T-cell (primary cell): ENCODE data around the gene TBC1D22A. TPM values are rescaled to one million over a fixed set of nuclear protein-coding genes. Genes with fewer than 3 reads are reported as not detected.

Experiments
- ATAC-seq, 4 experiments: fragments of 200-7000 bp in 3 of 4; fragments of 150-1000 bp in 1 of 4; cut with Tn5 transposase; replicated peaks in 1 of 4; 1 replicate in 3 of 4; 2 replicates in 1 of 4; pipeline ENCODE4 v1.10.0; 2021; ENCODE audit warnings: moderate library complexity in 3 of 4, mild to moderate bottlenecking in 2 of 4, moderate number of reproducible peaks in 1 of 4
- CTCF ChIA-PET, 2 donors: fragments of 300-600 bp; sonication (Branson Sonifier 250); formaldehyde crosslinking; loops; one replicate each; lab custom pipeline; 2022; ENCODE audit warnings: antibody characterized with exemption in 2 of 2; lab: Charles Lee
- POLR2A ChIA-PET, 2 donors: fragments of 300-600 bp; sonication (Branson Sonifier 250); formaldehyde crosslinking; loops; one replicate each; lab custom pipeline; 2022; ENCODE audit warnings: antibody characterized with exemption in 2 of 2; lab: Charles Lee
- DNase-seq, 35 experiments: peaks; one replicate each; pipeline versions ENCODE4 v3.0.0 to v3.0.0-alpha.2; 2013 to 2023
- H3K27ac ChIP-seq: one replicate; pipeline ENCODE4 v1.5.1; 2013; ENCODE audit warnings: low read length
- H3K27me3 ChIP-seq, 2 experiments: replicated peaks in 1 of 2; 1 replicate in 1 of 2; 2 replicates in 1 of 2; pipeline versions ENCODE4 v1.6.1 to v1.7.0; 2013; ENCODE audit warnings: low read length in 1 of 2, mixed read lengths in 1 of 2; ENCODE audit not compliant: control insufficient read depth in 2 of 2, insufficient read depth in 2 of 2; ENCODE audit errors: extremely low read depth in 1 of 2
- H3K36me3 ChIP-seq, 2 donors: 1 replicate in 1 of 2; 2 replicates in 1 of 2; pipeline versions ENCODE4 v1.6.1 to v1.7.0; 2013; ENCODE audit warnings: low read length in 1 of 2; ENCODE audit not compliant: control insufficient read depth in 2 of 2, insufficient read depth in 1 of 2; ENCODE audit errors: extremely low read depth in 1 of 2
- H3K4me1 ChIP-seq, 2 experiments: 1 replicate in 1 of 2; 2 replicates in 1 of 2; pipeline versions ENCODE4 v1.6.1 to v1.7.0; 2013; ENCODE audit warnings: low read length in 2 of 2, mixed read lengths in 1 of 2; ENCODE audit not compliant: insufficient read depth in 2 of 2, control insufficient read depth in 1 of 2; ENCODE audit errors: extremely low read depth in 1 of 2
- H3K4me3 ChIP-seq, 2 donors: 1 replicate in 1 of 2; 2 replicates in 1 of 2; pipeline versions ENCODE4 v1.5.1 to v1.7.0; 2013; ENCODE audit warnings: mild to moderate bottlenecking in 2 of 2, low read length in 1 of 2, moderate library complexity in 1 of 2; ENCODE audit not compliant: control insufficient read depth in 1 of 2; ENCODE audit errors: extremely low read depth in 1 of 2
- H3K9me3 ChIP-seq: 2 replicates; pipeline ENCODE4 v1.7.0; 2013
- H3K27ac Mint-ChIP-seq, 2 donors: one replicate each; pipeline ENCODE4 v1.8.0; 2020 to 2021; ENCODE audit warnings: mild to moderate bottlenecking in 2 of 2, mixed read lengths in 2 of 2
- H3K27me3 Mint-ChIP-seq, 2 donors: one replicate each; pipeline ENCODE4 v1.8.0; 2021 to 2022; ENCODE audit warnings: mixed read lengths in 2 of 2
- H3K36me3 Mint-ChIP-seq: one replicate; pipeline ENCODE4 v1.8.0; 2021; ENCODE audit warnings: mixed read lengths
- H3K4me1 Mint-ChIP-seq, 3 donors: one replicate each; pipeline ENCODE4 v1.8.0; 2020 to 2022; ENCODE audit warnings: mixed read lengths in 3 of 3, mild to moderate bottlenecking in 1 of 3
- H3K4me3 Mint-ChIP-seq, 3 donors: one replicate each; pipeline ENCODE4 v1.8.0; 2020 to 2022; ENCODE audit warnings: mild to moderate bottlenecking in 3 of 3, mixed read lengths in 3 of 3, moderate library complexity in 3 of 3
- H3K9me3 Mint-ChIP-seq, 3 donors: one replicate each; pipeline ENCODE4 v1.8.0; 2020 to 2022; ENCODE audit warnings: mixed read lengths in 3 of 3
- WGBS: methylation state at CpG from one replicate; pipeline ENCODE4 v1.1.5; 2013; ENCODE audit warnings: missing lambda C conversion rate; ENCODE audit not compliant: insufficient coverage; 5-methylcytosine and 5-hydroxymethylcytosine counted together
- total RNA-seq, 35 experiments: library from RNA in 6 of 35; stranded (reverse) in 6 of 35; fragments of 120-200 nt in 1 of 35; gene quantifications; one replicate each; pipeline versions ENCODE4 v1.2.1 to v1.2.4 and lab custom pipeline; 2013 to 2026

The TBC1D22A gene
- total RNA-seq, 5 donors from 2014 or later (not counting 1 experiment from before 2014, with no cell fraction given): 38.3 to 67.8 (median 57.7) TPM

DNA sequence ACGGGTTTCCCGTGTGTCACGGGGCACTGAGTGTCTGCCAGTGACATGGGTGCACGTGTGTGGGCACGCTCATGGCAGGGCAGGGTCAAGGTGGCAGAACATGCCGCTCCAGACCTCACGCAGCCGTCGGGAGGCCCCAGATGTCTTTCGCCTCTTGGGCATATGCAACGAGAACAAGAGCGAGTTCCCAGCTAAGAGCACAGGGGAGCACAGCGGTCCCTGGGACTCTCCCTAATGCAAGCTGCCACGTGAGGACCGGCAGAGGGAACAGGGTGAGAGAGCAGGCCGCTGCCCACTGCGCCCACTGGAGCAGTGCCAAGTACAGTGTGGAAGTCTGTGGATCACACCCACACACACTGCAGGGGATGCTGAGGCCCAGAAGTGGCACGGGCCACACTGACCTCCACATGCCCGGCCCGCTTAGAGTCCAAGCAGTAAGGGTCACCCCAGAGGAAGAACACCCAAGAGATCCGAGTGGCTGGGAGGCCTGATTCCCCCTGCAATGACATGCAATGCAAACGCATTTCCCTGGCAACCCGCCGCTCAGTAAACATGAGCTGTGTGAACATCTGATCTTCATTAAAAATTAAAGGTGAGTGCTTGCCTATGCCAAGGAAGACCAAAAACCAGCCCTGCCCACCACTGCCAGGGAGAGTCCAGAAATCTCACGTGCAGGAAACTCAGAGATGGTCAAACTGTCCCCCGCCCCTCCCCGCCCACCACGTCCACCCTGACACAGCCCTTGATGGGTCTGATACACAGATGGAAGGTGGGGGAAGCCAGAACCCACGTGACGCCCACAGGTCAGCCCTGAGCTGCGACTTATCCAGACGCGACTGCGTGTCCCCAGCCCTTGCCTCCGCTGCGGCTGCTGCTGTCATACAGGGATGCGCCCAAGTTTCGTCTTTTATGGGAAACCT lies 36.1 kb upstream of the TBC1D22A start:
- ChIA-PET CTCF (interaction anchor here in 1 of 2 donors (0.6 kb wide), 1 partner anchor 102 kb away, joined by 3 read pairs; no protein-coding TSS in a partner anchor), POLR2A (interaction anchor here in 1 of 2 donors (0.6 kb wide), 1 partner anchor 37 kb away, joined by 3 read pairs; no protein-coding TSS in a partner anchor)
- H3K4me3 Mint-ChIP-seq: no peak overlapping the region
- Histone ChIP-seq H3K9me3 (no peaks in the 10 kb centered on the region), H3K27me3 (no peaks in the 10 kb centered on the region), H3K27ac (no peak overlapping the region), H3K36me3 (peaks cover 15 to 55% of the 10 kb centered on the region in 2 donors), H3K4me1 (peaks cover 5 to 46% of the 10 kb centered on the region in 2 experiments), H3K4me3 (no peak overlapping the region)
- 93% methylated on average over 29 of the region's 38 CpGs for WGBS
- DNase-seq: no peak
- ATAC-seq: no peak
- H3K27ac Mint-ChIP-seq: no peak overlapping the region
- H3K9me3 Mint-ChIP-seq: no peaks in the 10 kb centered on the region
- peaks cover 21% of the 10 kb centered on the region for H3K36me3 Mint-ChIP-seq
- no peaks in the 10 kb centered on the region for H3K27me3 Mint-ChIP-seq
- peaks cover 38 to 65% (median 62%) of the 10 kb centered on the region in 3 donors for H3K4me1 Mint-ChIP-seq

DNA sequence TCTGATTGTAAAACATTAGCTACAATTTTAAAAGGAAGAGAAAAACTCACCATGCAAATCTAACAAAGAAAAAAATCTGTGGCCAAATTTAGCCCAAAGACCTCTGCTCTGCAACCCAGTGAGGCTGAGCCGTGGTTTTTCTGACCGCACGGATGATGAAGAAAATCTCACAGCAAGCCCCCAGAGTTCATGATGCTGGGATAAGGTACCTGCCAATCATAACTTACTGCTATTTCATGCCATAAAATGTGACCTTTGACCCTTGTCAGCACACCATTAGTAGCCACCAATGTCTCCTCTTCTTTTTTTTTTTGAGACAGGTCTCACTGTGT lies 35.5 kb upstream of the TBC1D22A start:
- Mint-ChIP-seq H3K27ac (no peak overlapping the region), H3K27me3 (no peaks in the 10 kb centered on the region), H3K4me3 (no peak overlapping the region), H3K9me3 (no peaks in the 10 kb centered on the region), H3K36me3 (peaks cover 27% of the 10 kb centered on the region), H3K4me1 (peaks cover 44 to 67% (median 65%) of the 10 kb centered on the region in 3 donors)
- peaks cover 5 to 47% of the 10 kb centered on the region in 2 experiments for H3K4me1 ChIP-seq
- H3K27me3 ChIP-seq: no peaks in the 10 kb centered on the region
- WGBS: 93% methylated on average over 3 of the region's 3 CpGs
- ATAC-seq (no peak), DNase-seq (no peak)
- H3K36me3 ChIP-seq: peaks cover 19 to 55% of the 10 kb centered on the region in 2 donors
- H3K27ac ChIP-seq: no peak overlapping the region
- H3K4me3 ChIP-seq: no peak overlapping the region
- POLR2A ChIA-PET: interaction anchor here in 1 of 2 donors (0.6 kb wide), 1 partner anchor 36 kb away, joined by 3 read pairs; no protein-coding TSS in a partner anchor
- CTCF ChIA-PET: interaction anchor here in 1 of 2 donors (0.6 kb wide), 1 partner anchor 103 kb away, joined by 3 read pairs; no protein-coding TSS in a partner anchor
- no peaks in the 10 kb centered on the region for H3K9me3 ChIP-seq

DNA sequence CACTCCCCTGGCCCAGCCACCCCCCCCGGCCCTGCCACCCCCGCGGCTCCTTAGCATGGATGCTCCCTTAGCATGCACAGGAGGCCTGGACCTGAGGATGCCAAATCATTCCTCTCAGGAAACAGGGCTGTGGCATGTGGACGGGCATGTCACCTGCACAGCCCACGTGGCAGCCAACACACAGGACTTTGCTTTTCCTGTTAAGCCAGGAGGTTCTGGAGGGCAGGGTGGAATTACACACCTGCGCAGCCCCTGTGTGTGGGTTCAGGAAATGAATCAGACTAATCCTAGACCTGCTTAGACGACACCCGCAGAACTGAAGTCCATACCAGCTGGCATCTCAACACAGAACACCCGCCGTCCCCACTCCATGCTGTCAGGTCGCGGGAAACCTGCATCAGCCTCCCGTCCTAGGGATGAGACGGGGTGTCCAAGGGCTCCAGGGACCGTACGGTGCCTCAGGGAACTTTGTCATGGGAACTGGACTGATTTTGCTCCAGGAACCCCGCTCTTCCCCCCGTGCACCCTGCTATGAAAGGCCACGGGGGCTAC lies 34.6 kb upstream of the TBC1D22A start:
- no peak overlapping the region for H3K27ac Mint-ChIP-seq
- no peak overlapping the region for H3K27ac ChIP-seq
- H3K4me3 ChIP-seq: no peak overlapping the region
- ATAC-seq (no peak), DNase-seq (no peak)
- no peak overlapping the region for H3K4me3 Mint-ChIP-seq
- POLR2A ChIA-PET: no interaction called here
- CTCF ChIA-PET: no interaction called here
- no peaks in the 10 kb centered on the region for H3K27me3 ChIP-seq
- H3K9me3 Mint-ChIP-seq: no peaks in the 10 kb centered on the region
- H3K36me3 ChIP-seq: peaks cover 19 to 51% of the 10 kb centered on the region in 2 donors
- peaks cover 8 to 55% of the 10 kb centered on the region in 2 experiments for H3K4me1 ChIP-seq
- 83% methylated on average over 16 of the region's 19 CpGs for WGBS
- no peaks in the 10 kb centered on the region for H3K27me3 Mint-ChIP-seq
- no peaks in the 10 kb centered on the region for H3K9me3 ChIP-seq
- H3K4me1 Mint-ChIP-seq: peaks cover 41 to 72% (median 69%) of the 10 kb centered on the region in 3 donors
- peaks cover 31% of the 10 kb centered on the region for H3K36me3 Mint-ChIP-seq

DNA sequence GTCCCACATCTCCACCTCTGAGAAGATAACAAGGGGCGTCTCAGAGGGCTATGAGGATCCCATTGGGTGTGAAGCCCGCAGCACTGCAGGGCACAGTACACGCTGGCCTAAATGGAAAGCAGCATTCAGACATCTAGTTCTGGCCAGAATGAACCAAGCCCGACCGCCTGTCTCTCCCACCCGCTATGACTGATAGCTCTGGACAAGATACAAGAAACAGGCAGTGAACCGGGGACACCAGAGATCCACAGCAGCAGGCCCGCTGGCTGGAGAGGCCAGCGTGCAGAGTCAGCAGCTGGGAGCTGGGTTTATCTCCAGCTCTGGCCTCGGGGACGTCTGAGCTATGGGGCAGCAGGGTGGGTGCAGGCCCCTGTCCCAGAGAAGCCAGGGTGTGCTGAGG lies 34.0 kb upstream of the TBC1D22A start:
- Mint-ChIP-seq H3K4me3 (no peak overlapping the region), H3K27ac (no peak overlapping the region), H3K9me3 (no peaks in the 10 kb centered on the region), H3K36me3 (peaks cover 31% of the 10 kb centered on the region), H3K27me3 (no peaks in the 10 kb centered on the region), H3K4me1 (peaks cover 40 to 69% (median 68%) of the 10 kb centered on the region in 3 donors)
- no peak for DNase-seq
- CTCF ChIA-PET: interaction anchor here in 1 of 2 donors (0.6 kb wide), 1 partner anchor 75 kb away, joined by 9 read pairs; no protein-coding TSS in a partner anchor
- WGBS: 95% methylated on average over 11 of the region's 11 CpGs
- no peaks in the 10 kb centered on the region for H3K27me3 ChIP-seq
- no peak overlapping the region for H3K4me3 ChIP-seq
- peaks cover 8 to 60% of the 10 kb centered on the region in 2 experiments for H3K4me1 ChIP-seq
- H3K27ac ChIP-seq: no peak overlapping the region
- no peaks in the 10 kb centered on the region for H3K9me3 ChIP-seq
- peaks cover 19 to 47% of the 10 kb centered on the region in 2 donors for H3K36me3 ChIP-seq
- POLR2A ChIA-PET: no interaction called here
- ATAC-seq: no peak

DNA sequence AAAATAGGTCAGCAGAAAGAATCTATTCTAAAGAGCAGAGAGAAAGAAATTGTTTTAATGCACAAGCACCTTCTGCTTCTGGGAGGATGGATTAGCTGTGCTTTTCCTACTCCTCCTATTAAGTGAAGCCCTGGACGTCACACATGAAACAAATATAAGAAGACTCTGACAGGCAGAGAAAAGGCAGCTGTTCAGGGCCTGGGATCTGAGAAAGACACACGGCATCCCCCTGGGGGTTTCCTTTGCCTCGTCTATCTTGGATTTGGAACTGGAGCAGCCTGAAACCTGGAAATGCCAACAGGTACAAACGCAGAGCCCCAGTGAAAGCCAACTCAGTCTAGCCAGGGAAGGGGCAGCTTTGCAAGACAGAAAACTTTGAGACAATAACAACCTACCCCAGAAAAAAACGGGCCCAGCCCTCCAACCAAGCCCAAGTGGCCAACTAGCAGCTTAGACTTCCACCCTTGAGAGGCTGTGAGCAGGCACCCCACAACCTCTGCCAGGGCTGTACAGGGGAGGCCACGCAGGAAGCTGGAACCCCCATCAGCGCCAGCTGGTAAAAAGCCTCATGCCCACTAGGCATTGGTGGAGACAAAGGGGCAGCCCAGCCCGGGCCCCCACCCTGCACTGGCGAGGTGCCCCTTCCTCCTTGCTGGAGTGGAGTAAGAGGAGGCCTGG lies 31.7 kb upstream of the TBC1D22A start:
- Mint-ChIP-seq H3K4me1 (peaks cover 48 to 81% (median 75%) of the 10 kb centered on the region in 3 donors), H3K27me3 (no peaks in the 10 kb centered on the region), H3K27ac (peak overlapping the region; percentile 68 to 85), H3K9me3 (no peaks in the 10 kb centered on the region), H3K36me3 (peaks cover 31% of the 10 kb centered on the region), H3K4me3 (peak overlapping the region in 2 of 3 donors; percentile 9 to 27)
- ChIA-PET POLR2A (interaction anchor here in 1 of 2 donors (0.6 kb wide), 1 partner anchor 45 kb away, joined by 3 read pairs; no protein-coding TSS in a partner anchor), CTCF (interaction anchor here in 1 of 2 donors (0.6 to 1.0 kb wide), 2 partner anchors 9 to 68 kb away, joined by 3 to 4 read pairs; no protein-coding TSS in a partner anchor)
- no peaks in the 10 kb centered on the region for H3K27me3 ChIP-seq
- ATAC-seq (no peak), DNase-seq (no peak)
- peak overlapping the region; percentile 50 for H3K27ac ChIP-seq
- H3K36me3 ChIP-seq: peaks cover 14 to 39% of the 10 kb centered on the region in 2 donors
- peaks cover 25 to 74% of the 10 kb centered on the region in 2 experiments for H3K4me1 ChIP-seq
- no peak overlapping the region for H3K4me3 ChIP-seq
- no peaks in the 10 kb centered on the region for H3K9me3 ChIP-seq
- WGBS: 49% methylated on average over 6 of the region's 9 CpGs
